HepG2 (cell line): ENCODE results near the gene HPS6. TPM values are rescaled to one million over a fixed set of nuclear protein-coding genes. Genes with fewer than 3 reads are reported as not detected.

ENCODE experiments used
- FOXA3 ChIP-seq: IDR thresholded peaks from 2 replicates; pipeline ENCODE4 v1.6.1; 2016; ENCODE audit warnings: missing genetic modification reagents, missing compliant biosample characterization
- GTF2F1 ChIP-seq: fragments of 150-350 bp; IDR thresholded peaks from 2 replicates; pipeline ENCODE4 v1.6.1; 2014; ENCODE audit warnings: low read length
- HCFC1 ChIP-seq: fragments of 150-350 bp; IDR thresholded peaks from 2 replicates; pipeline ENCODE4 v1.6.1; 2014; ENCODE audit warnings: low read depth, low read length
- JUND ChIP-seq: sonication (generic); formaldehyde crosslinking; IDR thresholded peaks from 2 replicates; pipeline ENCODE4 v1.8.0; 2022; ENCODE audit warnings: mild to moderate bottlenecking, missing genetic modification reagents
- KAT7 ChIP-seq: IDR thresholded peaks from 2 replicates; pipeline ENCODE4 v1.6.1; 2018; ENCODE audit warnings: borderline replicate concordance, missing compliant biosample characterization
- MAFF ChIP-seq: IDR thresholded peaks from 2 replicates; pipeline ENCODE4 v1.6.1; 2011; ENCODE audit warnings: low read depth, low read length, improper control_type of control experiment
- MED1 ChIP-seq: sonication (generic); formaldehyde crosslinking; IDR thresholded peaks from 2 replicates; pipeline ENCODE4 v1.4.0; 2020; ENCODE audit warnings: missing genetic modification reagents
- MEF2D ChIP-seq: sonication (generic); formaldehyde crosslinking; IDR thresholded peaks from 2 replicates; pipeline ENCODE4 v1.5.1; 2020; ENCODE audit warnings: mild to moderate bottlenecking, missing genetic modification reagents
- PLRG1 ChIP-seq: fragments of 450-650 bp; conservative IDR thresholded peaks from 2 replicates; pipeline ENCODE4 v1.6.1; 2016
- SMYD3 ChIP-seq: sonication (generic); formaldehyde crosslinking; IDR thresholded peaks from 2 replicates; pipeline ENCODE4 v1.8.1; 2023; ENCODE audit warnings: mild to moderate bottlenecking, missing genetic modification reagents
- ZNF180 ChIP-seq: sonication (generic); formaldehyde crosslinking; IDR thresholded peaks from 2 replicates; pipeline ENCODE4 v1.4.0; 2020; ENCODE audit warnings: low read depth, missing genetic modification reagents, borderline replicate concordance
- ZNF501 ChIP-seq: sonication (generic); formaldehyde crosslinking; IDR thresholded peaks from 2 replicates; pipeline ENCODE4 v1.5.1; 2020; ENCODE audit warnings: mild to moderate bottlenecking, moderate library complexity, missing genetic modification reagents
- ZNF546 ChIP-seq: sonication (generic); formaldehyde crosslinking; conservative IDR thresholded peaks from 2 replicates; pipeline ENCODE4 v1.8.1; 2023; ENCODE audit warnings: mild to moderate bottlenecking, missing genetic modification reagents
- ZNF619 ChIP-seq: sonication (generic); formaldehyde crosslinking; IDR thresholded peaks from 2 replicates; pipeline ENCODE4 v1.4.0; 2020; ENCODE audit warnings: mild to moderate bottlenecking, missing genetic modification reagents
- polyA plus RNA-seq, 8 experiments: library from polyadenylated mRNA; depleted of rRNA in 3 of 8; stranded (reverse) in 7 of 8; unstranded in 1 of 8; fragments of >200 nt; fragmentation: Illumina TruSeq in 4 of 8; extraction: Trizol in 4 of 8; gene quantifications; 2 replicates each; pipeline versions ENCODE4 v1.2.1 to v1.2.3, GENCODE V29; 2011 to 2016; ENCODE audit warnings: low read depth in 4 of 8, missing spikeins in 1 of 8, mixed read lengths in 1 of 8; ENCODE audit not compliant: insufficient read depth in 1 of 8
- total RNA-seq, 5 experiments: library from RNA; depleted of rRNA; stranded (reverse); fragments of >200 nt; fragmentation: Illumina TruSeq; extraction: Trizol; gene quantifications; 2 replicates each; pipeline ENCODE4 v1.2.3, GENCODE V29; 2016; ENCODE audit warnings: low read depth in 1 of 5
- TF ChIP-seq, protein P1 (sequence below): sonication (generic); formaldehyde crosslinking; IDR thresholded peaks from 2 replicates; pipeline ENCODE4 v1.4.0; 2020; ENCODE audit warnings: missing genetic modification reagents, borderline replicate concordance
- TF ChIP-seq, protein P2 (sequence below): sonication (generic); formaldehyde crosslinking; IDR thresholded peaks from 2 replicates; pipeline ENCODE4 v1.5.1; 2020; ENCODE audit warnings: mild to moderate bottlenecking, missing genetic modification reagents, moderate library complexity
- TF ChIP-seq, protein P3 (sequence below): IDR thresholded peaks from 2 replicates; pipeline ENCODE4 v1.6.1; 2016
- TF ChIP-seq, protein P4 (sequence below): sonication (generic); formaldehyde crosslinking; IDR thresholded peaks from 2 replicates; pipeline ENCODE4 v1.5.0; 2020; ENCODE audit warnings: missing genetic modification reagents
- TF ChIP-seq, protein P5 (sequence below): sonication (generic); formaldehyde crosslinking; IDR thresholded peaks from 2 replicates; pipeline ENCODE4 v1.8.0; 2022; ENCODE audit warnings: missing genetic modification reagents, mild to moderate bottlenecking, inconsistent platforms, borderline replicate concordance

Gene HPS6
- total and polyA plus RNA-seq, 2 of the 13 experiments (the other 11 are each of a cell fraction or from before 2014, with no cell fraction given): 2.9 to 14.9 TPM

DNA sequence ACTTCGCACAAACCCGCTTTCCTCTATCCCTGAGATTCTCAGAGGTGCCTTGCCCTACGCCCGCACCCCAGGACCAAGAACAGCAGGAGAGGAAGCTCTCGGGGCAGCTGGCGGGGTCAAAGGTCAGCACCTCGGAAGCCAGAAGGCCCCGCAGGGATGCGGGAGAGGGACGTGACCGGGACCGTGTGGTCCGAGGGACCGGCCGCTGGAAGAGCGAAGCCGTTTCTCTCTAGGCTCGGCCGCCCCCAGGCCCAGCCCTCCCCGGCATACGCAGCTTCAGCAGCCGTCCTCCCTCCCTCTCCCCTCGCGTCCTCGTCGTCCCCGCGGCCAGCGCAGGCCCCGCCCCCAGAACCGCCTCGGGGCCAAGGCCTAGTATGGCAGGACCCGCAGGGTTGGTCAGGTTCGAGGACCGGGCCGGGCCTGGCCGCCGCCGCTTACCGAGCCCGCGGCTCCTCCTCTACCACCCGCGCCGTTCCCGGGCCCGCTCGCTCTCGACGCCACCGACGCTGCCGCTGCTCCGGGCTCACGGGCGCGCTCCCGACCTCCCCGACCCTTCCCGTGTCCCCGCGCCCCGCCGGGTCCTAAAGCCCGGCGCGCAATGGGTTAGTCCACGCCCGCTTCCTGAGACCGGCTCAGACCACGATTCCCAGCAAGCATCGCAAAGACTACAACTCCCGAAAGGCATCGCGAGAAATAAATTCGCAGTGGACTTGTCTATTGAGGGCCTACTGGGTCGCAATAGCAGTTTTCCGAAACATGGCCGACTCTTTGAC lies 9.3 kb upstream of the HPS6 start, which contains the start of gene ARMH3 (continued):
- TF ChIP-seq, protein P1, sequence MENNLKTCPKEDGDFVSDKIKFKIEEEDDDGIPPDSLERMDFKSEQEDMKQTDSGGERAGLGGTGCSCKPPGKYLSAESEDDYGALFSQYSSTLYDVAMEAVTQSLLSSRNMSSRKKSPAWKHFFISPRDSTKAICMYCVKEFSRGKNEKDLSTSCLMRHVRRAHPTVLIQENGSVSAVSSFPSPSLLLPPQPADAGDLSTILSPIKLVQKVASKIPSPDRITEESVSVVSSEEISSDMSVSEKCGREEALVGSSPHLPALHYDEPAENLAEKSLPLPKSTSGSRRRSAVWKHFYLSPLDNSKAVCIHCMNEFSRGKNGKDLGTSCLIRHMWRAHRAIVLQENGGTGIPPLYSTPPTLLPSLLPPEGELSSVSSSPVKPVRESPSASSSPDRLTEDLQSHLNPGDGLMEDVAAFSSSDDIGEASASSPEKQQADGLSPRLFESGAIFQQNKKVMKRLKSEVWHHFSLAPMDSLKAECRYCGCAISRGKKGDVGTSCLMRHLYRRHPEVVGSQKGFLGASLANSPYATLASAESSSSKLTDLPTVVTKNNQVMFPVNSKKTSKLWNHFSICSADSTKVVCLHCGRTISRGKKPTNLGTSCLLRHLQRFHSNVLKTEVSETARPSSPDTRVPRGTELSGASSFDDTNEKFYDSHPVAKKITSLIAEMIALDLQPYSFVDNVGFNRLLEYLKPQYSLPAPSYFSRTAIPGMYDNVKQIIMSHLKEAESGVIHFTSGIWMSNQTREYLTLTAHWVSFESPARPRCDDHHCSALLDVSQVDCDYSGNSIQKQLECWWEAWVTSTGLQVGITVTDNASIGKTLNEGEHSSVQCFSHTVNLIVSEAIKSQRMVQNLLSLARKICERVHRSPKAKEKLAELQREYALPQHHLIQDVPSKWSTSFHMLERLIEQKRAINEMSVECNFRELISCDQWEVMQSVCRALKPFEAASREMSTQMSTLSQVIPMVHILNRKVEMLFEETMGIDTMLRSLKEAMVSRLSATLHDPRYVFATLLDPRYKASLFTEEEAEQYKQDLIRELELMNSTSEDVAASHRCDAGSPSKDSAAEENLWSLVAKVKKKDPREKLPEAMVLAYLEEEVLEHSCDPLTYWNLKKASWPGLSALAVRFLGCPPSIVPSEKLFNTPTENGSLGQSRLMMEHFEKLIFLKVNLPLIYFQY (CRISPR knock-in tag): peak; percentile 80; the same call in 1 of the 2 replicates
- TF ChIP-seq GTF2F1: no peak
- TF ChIP-seq, protein P2, sequence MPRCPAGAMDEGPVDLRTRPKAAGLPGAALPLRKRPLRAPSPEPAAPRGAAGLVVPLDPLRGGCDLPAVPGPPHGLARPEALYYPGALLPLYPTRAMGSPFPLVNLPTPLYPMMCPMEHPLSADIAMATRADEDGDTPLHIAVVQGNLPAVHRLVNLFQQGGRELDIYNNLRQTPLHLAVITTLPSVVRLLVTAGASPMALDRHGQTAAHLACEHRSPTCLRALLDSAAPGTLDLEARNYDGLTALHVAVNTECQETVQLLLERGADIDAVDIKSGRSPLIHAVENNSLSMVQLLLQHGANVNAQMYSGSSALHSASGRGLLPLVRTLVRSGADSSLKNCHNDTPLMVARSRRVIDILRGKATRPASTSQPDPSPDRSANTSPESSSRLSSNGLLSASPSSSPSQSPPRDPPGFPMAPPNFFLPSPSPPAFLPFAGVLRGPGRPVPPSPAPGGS (CRISPR knock-in tag): peak; percentile 71; the same call in 1 of the 2 replicates
- TF ChIP-seq, protein P3, sequence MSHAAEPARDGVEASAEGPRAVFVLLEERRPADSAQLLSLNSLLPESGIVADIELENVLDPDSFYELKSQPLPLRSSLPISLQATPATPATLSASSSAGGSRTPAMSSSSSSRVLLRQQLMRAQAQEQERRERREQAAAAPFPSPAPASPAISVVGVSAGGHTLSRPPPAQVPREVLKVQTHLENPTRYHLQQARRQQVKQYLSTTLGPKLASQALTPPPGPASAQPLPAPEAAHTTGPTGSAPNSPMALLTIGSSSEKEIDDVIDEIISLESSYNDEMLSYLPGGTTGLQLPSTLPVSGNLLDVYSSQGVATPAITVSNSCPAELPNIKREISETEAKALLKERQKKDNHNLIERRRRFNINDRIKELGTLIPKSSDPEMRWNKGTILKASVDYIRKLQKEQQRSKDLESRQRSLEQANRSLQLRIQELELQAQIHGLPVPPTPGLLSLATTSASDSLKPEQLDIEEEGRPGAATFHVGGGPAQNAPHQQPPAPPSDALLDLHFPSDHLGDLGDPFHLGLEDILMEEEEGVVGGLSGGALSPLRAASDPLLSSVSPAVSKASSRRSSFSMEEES (CRISPR knock-in tag): peak; percentile 30; the same call in 1 of the 2 replicates
- TF ChIP-seq, protein P4, sequence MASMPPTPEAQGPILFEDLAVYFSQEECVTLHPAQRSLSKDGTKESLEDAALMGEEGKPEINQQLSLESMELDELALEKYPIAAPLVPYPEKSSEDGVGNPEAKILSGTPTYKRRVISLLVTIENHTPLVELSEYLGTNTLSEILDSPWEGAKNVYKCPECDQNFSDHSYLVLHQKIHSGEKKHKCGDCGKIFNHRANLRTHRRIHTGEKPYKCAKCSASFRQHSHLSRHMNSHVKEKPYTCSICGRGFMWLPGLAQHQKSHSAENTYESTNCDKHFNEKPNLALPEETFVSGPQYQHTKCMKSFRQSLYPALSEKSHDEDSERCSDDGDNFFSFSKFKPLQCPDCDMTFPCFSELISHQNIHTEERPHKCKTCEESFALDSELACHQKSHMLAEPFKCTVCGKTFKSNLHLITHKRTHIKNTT (CRISPR knock-in tag): no peak
- peak; percentile 50; the same call in 1 of the 2 replicates for TF ChIP-seq MEF2D (CRISPR knock-in tag)
- TF ChIP-seq, protein P5, sequence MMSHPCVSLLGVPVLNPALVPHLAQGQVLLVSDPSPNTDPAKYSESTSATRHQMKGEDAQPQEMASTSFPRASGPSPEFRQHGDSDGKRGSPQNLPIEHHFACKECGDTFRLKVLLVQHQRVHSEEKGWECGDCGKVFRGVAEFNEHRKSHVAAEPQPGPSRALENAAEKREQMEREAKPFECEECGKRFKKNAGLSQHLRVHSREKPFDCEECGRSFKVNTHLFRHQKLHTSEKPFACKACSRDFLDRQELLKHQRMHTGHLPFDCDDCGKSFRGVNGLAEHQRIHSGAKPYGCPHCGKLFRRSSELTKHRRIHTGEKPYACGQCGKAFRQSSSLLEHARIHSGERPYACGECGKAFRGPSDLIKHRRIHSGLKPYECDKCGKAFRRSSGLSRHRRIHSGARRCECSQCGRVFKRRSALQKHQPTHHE (CRISPR knock-in tag): no peak
- TF ChIP-seq ZNF619 (CRISPR knock-in tag): peak; percentile 92
- no peak; the same call in 1 of the 2 replicates for TF ChIP-seq ZNF546 (CRISPR knock-in tag)
- TF ChIP-seq MED1 (CRISPR knock-in tag): peak; percentile 91
- peak; percentile 66 for TF ChIP-seq FOXA3 (CRISPR knock-in tag)
- TF ChIP-seq JUND (CRISPR knock-in tag): peak; percentile 65; the same call in 1 of the 2 replicates
- TF ChIP-seq HCFC1: peak; percentile 89
- no peak for TF ChIP-seq PLRG1
- TF ChIP-seq ZNF180 (CRISPR knock-in tag): no peak
- peak; percentile 97 for TF ChIP-seq KAT7 (CRISPR knock-in tag)
- peak; percentile 99 for TF ChIP-seq ZNF501 (CRISPR knock-in tag)
- TF ChIP-seq SMYD3 (CRISPR knock-in tag): peak; percentile 25; the same call in 1 of the 2 replicates
- TF ChIP-seq MAFF: 0 out of 2 replicates have a peak, but pooled peaks have one; percentile 4
